ENCODE measurements around the gene USP25.

The USP25 gene

GRCh38 chr21:15839026-15839425, 109.2 kb downstream of the USP25 start:
- no peak for DNase-seq (ENCODE audit: extremely low spot score)
- TF ChIP-seq CTCF (IDR thresholded peaks at IDR 0.05; ENCODE audit: control extremely low read depth, extremely low read depth, low read depth, missing control alignments) = no peak
- ChIA-PET POLR2A (no interaction called here), CTCF (no interaction called here)

DNA sequence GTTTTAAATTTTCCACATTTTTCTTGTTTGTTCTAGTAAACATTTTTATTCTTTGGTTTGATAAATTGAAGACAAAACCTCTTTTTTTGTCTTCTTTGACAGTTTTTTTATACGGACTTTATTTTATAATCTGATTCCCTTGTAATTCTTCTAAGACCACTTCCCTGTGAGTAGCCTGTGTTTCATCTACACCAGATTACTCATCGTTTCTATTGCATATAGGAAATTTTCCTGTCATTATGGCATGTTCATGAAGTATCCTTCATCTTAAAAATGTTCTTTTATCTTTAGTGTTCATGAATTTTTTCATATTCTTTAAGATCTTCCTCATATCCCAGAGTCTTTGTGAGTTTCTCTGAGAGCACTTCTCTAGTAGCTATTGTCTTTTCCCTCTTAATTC, 109.8 kb downstream of the USP25 start:
- DNase-seq (ENCODE audit: extremely low spot score) = no peak
- TF ChIP-seq CTCF (IDR thresholded peaks at IDR 0.05; ENCODE audit: control extremely low read depth, extremely low read depth, low read depth, missing control alignments) = no peak
- ChIA-PET POLR2A (no interaction called here), CTCF (no interaction called here)

GRCh38 chr21:15840406-15840805, 110.6 kb downstream of the USP25 start:
- TF ChIP-seq CTCF (IDR thresholded peaks at IDR 0.05; ENCODE audit: control extremely low read depth, extremely low read depth, low read depth, missing control alignments) = no peak
- ChIA-PET CTCF (no interaction called here), POLR2A (no interaction called here)
- no peak for DNase-seq (ENCODE audit: extremely low spot score)

GRCh38 chr21:15841856-15842564, 112.2 kb downstream of the USP25 start:
- DNase-seq (ENCODE audit: extremely low spot score) = no peak
- ChIA-PET CTCF (no interaction called here), POLR2A (no interaction called here)
- no peak for TF ChIP-seq CTCF (IDR thresholded peaks at IDR 0.05; ENCODE audit: control extremely low read depth, extremely low read depth, low read depth, missing control alignments)

DNA sequence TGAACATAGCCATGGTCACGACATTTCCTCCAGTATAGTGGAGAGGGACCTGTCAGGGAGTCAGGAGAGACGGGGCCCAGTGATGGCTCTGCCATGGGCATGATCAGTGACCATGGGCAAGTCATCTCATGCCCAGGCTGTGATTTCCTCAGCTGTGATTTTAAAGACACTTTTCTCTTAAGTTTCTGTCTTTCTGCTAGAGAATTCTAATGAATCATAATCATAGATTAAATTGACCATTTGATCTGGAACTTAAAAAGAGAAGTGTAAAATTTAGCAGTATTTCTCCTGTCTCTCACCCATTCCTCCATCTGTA, 112.7 kb downstream of the USP25 start:
- ChIA-PET POLR2A (no interaction called here), CTCF (no interaction called here)
- no peak for DNase-seq (ENCODE audit: extremely low spot score)
- TF ChIP-seq CTCF (IDR thresholded peaks at IDR 0.05; ENCODE audit: control extremely low read depth, extremely low read depth, low read depth, missing control alignments) = no peak

GRCh38 chr21:15843766-15844165, 114.0 kb downstream of the USP25 start:
- ChIA-PET POLR2A (no interaction called here), CTCF (interaction anchor here (1.3 kb wide), 1 partner anchor 10 kb away, joined by 7 read pairs; no protein-coding TSS in a partner anchor)
- no peak for DNase-seq (ENCODE audit: extremely low spot score)
- no peak for TF ChIP-seq CTCF (IDR thresholded peaks at IDR 0.05; ENCODE audit: control extremely low read depth, extremely low read depth, low read depth, missing control alignments)
